ENCODE data around the gene ZDHHC19. TPM values are rescaled to one million over a fixed set of nuclear protein-coding genes. Genes with fewer than 3 reads are reported as not detected.
"Not testable (repeated sequence)": the region's sequence is repeated elsewhere in the genome, so short reads cannot be mapped to it uniquely, and the experiment has no call there.

ZDHHC19 gene
- polyA plus RNA-seq, 4 donors = not detected

DNA sequence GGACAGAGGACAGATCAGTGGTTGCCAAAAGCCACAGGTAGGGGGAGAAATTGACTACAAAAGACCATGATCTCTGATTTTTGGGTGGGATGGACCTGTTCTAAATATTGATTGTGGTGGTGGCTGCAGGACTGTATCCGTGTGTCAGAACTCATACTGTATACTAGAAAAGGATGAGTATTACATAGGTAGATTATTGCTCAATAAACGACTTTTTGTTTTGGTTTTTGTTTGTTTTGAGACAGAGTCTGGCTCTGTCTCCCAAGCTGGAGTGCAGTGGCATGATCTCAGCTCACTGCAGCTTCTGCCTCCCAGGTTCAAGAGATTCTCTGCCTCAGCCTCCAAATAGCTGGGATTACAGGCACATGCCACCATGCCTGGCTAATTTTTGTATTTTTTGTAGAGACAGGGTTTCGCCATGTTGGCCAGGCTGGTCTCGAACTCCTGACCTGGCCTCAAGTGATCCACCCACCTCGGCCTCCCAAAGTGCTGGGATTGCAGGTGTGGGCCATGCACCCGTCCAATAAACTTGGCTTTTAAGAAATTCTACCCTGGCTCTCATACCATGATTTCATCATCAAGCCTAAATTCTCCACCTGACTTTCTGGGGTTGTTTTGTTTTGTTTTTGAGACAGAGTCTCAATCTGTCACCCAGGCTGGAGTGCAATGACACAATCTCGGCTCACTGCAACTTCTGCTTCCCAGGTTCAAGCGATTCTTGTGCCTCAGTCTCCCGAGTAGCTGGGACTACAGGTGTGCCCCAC is 5.6 kb downstream of the ZDHHC19 start:
- DNase-seq (ENCODE audit: low read depth in 4 of 4, low spot score in 3 of 4) = not testable (repeated sequence)

DNA sequence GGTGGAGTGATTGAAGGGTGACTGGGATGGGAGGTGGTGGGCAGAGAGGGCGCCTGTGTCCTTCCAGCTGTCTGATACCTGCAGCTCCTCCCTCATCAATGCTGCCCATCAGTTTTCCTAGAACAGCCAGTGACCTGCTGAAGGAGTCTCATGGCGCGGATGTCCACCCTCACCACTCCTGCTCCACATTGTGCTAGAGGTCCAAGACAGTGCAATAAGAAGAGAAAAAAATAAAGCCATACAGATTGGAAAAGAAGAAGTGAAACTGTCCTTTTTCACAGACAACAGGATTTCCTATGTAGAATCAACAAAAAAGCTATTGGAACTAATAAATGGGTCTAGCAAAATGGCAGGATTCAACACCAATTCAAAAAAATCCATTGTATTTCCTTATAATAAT is 7.4 kb downstream of the ZDHHC19 start:
- no peak for DNase-seq (ENCODE audit: low read depth in 4 of 4, low spot score in 3 of 4)

DNA sequence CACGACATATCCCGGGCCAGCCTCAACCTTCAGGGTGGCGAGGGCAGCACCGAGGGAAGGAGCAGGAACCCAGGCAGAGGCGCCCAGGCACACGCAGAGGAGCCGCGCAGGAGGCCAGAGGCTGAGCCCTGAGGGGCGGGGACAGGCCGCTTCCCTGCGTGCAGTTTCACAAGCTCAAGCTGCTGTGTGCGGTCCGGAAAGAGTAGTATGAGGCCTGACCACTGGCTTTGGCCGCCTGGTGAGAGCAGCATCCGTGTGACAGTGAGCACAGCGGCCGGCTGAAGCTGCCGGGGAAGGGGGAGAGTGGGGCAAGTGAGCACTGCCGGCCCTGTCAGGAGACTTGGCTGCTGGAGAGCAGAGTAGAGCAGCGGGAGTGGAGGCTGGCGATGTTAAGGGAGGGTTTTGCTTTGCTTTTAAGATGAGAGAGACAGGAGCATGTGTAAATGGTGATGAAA is 8.7 kb downstream of the ZDHHC19 start:
- no peak for DNase-seq (ENCODE audit: low read depth in 4 of 4, low spot score in 3 of 4)

DNA sequence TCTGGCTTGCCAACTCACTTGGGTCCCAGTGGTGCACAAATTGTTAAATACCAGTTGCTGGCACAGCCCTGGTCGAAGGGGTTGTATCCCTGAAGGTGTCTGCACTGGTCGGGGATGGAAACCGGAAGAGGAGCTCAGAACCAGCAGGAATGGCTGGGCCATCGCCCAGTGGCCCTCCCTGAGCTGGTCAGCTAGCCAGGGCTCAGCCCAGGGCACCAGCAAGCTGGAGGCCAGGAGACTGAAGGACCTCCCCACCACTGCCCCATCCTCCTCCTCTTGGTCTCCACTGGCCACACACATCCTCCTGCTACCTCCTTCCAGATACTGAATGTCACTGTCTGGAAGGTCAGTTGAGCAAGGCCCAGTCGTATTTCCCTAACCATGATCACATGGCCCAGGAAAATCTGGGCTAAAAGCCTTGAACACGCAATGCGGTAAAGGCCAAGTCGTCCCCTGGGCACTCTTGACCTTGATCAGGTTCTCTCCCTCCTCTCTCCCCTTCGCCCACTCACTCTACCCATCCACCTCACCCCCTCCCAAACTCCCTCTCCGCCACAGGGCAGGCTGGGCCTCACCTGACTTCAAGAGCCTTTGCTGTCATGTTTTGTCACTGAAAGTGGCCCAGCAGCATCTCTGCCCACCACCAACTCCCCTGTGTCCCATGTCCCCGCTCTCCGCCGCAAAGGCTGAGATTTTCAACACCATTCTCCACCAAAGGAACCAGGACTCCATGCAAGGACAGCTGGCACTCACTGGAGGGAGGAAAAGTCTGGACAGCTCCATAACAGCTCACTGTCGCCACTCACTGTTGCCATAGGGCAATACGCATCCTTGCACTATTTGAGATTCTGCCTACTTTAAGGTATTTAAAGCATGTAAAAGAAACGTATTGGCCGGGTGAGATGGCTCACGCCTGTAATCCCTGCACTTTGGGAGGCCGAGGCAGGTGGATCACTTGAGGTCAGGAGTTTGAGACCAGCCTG is 12.1 kb downstream of the ZDHHC19 start:
- DNase-seq (ENCODE audit: low read depth in 4 of 4, low spot score in 3 of 4) = no peak

DNA sequence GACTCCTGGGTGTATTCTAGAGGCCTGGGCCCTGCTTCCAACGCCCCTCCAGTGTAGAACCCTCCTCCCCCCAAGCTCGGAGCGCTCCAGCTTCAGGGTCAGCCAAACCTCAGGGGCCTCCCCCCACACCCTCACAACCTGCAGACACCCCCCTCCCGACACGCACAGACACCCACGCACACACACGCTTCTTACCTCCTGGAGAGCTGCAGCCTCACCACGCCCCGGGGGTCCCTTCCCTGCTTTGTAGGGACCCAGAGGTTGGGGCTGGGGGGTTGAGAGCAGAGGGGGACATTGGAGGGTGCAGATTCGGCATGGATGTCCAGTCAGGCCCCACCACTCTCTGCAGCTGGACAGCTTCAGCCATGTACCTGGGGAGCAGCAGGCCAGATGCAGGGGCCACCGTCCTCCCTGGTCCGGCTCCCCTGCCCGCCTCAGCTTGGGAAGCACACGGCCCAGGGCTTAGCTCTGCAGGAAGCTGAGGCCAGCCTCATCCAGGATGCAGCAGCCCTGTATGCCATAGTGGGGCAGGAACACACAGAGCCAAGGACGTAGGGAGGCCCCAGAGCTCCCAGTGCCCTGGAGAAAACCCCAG is 13.0 kb downstream of the ZDHHC19 start:
- DNase-seq (ENCODE audit: low read depth in 4 of 4, low spot score in 3 of 4) = no peak

DNA sequence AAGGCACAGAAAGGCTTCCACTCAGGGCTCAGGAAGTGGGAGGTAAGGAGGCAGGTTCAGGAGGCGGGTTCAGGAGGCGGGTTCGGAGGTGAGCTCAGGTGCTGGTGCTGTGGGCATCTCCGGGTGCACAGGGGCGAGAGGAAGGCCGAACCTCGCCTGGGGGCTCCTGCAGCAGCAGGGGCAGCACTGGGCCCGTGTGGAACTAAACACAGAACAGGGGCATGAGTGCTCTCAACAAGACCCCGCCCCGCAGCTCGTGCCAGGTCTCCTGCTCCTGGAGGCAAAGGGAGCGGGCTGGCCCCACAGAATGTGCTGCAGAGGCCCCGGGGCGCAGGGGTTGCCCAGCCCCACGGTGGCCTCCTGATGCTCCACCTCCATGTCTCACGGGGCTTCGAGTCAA is 13.7 kb downstream of the ZDHHC19 start:
- DNase-seq (ENCODE audit: low read depth in 4 of 4, low spot score in 3 of 4) = no peak

DNA sequence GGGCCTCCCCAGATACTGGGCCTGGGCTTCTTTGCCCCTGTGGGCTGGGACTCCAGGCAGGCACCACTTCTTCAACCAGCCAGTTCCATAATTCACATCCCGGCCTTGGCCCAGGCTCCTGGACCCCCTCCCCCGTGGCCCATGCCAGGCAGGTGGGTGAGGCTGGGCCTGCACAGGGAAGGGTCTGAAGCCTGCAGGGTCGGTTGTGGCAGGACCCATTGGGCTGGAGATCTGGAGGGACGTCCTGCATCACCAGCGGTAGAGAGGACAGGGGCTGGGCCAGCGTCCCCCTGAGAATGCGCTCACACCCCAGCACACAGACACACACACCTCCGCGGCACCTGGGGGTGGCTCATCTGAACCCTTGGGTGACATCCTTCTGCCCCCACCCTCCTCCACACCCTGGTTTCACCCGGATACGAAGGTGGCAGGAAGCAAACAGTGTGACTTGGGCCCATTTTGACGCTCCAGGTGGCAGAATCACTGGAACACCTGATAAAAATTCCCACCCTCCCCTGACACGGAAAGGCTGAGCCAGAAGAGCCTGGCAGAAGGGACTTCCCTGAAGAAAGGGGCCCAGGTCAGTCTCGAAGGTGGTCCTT is 15.4 kb downstream of the ZDHHC19 start:
- DNase-seq (ENCODE audit: low read depth in 4 of 4, low spot score in 3 of 4) = no peak

DNA sequence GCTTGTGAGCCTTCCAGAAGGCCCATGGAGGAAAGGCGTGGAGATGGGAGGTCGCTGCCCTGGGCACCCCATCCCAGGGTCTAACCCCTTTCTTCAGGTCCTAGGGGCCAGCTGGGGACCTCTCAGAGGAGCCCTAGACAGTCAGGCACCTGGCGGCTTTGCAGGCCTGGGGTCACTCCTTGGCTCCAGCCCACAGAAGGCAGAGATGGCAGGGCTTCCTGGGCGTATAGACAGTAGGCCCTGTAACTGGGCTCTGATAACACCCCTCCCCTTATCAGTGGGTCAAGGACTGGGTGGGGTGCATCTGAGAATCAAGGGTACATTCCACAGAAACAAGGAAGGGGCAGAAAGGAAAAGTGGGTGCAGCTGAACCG is 16.7 kb downstream of the ZDHHC19 start:
- no peak for DNase-seq (ENCODE audit: low read depth in 4 of 4, low spot score in 3 of 4)

DNA sequence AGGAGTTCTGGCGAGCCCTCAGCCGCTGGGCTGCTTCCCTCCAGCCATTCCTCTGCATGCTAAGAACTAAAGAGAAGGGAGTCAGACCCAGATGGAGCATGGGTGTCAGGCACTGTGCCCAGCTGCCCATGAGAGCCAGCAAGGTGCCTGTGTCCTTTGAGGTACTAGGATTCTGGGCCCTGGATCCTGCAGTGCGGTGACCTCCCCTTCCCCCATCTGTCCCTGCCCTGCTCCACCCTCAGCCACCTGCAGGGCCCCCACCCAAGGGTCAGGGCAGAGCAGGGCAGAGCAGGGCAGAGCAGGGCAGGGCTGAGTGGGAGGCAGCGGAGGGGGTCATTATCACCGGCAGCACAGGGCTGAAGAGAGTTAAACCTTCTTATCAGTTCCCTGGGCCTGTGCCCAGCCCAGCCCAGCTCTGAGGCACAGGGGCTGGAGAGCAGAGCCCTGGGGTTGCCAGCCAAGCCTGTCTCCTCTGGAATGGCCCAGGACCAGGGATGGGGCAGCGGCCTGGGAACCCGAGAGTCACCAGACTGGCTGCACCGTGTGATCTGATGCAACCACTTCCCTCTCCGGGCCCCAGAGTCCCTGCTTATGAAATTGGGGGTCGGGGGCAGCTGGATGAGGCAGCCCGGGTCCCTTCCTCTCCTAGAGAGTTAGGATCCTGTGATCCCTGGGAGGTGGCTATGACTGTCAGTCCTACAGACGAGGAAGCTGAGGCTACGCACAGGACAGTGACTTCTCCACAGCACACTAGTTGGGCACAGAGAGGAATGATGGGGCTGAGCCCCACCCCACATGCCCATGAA is 17.3 kb downstream of the ZDHHC19 start:
- DNase-seq (ENCODE audit: low read depth in 4 of 4, low spot score in 3 of 4) = no peak

DNA sequence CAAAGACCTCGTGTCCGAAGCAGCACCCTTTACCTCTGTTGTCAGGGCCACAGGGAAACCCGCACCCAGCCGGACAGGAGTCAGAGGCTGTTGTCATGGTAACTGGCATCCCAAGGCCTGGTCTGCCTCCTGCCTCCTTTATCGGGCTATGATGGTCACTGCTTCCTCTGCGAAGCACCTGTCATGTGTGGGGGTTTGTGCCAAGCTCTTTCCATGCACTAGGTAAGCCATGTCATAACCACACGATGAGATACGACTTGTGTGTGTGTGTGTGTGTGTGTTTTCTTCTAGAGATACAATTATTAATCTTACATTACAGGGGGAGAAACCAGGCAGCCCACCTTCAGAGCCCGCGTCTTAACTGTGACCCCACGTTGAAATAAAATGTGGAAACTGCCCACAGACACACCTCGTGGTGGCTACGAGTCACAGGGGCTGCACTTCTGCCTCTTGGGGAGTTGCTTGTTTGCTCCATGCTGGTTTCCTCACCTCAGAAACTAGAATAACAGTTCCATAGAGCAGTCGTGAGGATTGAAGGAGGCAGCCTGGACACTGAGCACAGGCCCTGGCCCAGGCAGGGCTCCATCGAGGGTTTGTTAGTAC is 18.0 kb downstream of the ZDHHC19 start:
- no peak for DNase-seq (ENCODE audit: low read depth in 4 of 4, low spot score in 3 of 4)

DNA sequence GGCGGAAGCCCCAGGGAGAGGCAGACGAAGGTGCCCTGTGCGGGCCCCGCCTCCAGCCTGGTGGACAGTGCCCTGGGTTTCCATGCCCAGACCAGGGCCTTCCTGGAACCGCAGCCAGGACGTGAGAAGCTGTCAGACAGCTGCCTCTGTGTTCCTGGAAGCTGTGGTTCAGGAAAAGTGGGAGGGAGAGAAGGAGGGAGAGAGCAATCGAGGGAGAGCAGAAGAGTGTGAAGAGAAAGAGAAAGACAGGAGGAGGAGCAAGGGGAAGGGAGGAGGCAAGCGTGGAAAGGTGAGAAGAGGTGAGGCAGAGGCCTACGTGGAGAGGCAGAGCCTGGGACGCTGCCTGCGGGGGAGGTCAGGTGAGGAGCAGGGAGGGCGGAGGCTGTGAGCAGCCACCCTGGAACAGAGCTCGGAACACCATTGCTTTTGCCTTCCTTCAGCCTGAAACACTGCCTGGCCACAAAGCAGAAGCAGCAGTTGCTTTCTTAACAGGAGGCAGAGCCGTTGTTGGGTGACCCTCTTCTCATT is 18.6 kb downstream of the ZDHHC19 start:
- no peak for DNase-seq (ENCODE audit: low read depth in 4 of 4, low spot score in 3 of 4)

DNA sequence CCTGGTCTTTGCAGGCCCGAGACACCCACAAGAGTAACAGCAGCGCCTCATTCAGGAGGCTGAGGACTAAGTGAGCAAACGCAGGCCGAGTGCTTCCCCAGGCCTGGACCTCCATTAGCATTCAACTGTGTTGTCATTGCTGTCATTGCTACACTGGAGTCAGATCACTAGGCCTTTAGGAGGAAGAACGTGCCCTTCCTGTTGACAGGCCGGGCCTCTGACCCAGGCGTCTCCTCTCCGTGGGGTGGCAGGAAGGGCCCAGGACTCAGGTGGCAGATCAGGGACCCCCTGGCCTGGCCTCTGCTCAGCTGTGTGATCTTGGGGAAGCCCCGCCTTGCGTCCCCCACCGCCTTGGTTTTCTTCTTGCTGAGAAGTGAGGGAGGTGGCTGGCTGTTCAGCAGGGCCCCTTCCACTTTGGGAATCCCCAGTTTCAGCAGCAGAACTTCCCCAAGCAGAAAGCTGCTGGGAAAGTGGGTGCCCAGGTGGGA is 19.1 kb downstream of the ZDHHC19 start:
- DNase-seq (ENCODE audit: low read depth in 4 of 4, low spot score in 3 of 4) = no peak

DNA sequence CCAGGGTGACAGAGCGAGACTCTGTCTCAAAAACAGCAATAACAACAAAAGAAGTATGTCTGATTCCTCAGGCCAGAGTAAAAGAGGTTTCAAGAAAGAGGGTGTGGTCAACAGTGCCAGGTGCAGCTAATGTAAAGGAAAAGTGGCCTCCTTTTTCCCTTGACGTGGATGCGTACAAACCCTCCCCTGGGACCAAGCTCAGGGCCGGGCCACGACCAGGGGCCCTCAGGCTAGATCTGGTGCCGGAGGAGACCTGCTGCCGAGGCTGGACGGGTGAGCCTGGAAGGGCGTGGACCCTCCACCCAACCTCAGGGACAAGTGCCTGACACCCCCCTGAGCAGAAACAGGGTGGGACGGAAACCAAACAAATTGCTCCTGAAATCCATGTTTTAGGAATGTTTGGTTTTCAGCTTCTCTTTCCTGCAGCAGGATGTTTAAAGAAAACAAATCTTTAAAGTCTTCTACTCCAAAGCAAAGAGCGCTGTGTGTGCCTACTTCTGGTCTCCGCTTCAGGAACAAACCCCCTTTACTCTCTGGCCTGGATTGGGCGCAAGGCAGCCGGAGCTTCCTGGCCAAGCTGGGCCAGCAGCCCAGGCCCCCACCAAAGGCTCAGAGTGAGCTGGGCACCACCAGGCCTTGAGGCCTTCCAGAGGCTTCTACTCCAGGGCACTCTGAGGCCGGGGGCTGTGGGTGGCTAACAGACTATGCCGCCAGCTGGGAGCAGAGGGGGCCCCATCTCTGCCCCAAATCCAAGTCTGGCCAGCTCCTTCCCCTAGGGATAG is 21.4 kb downstream of the ZDHHC19 start:
- DNase-seq (ENCODE audit: low read depth in 4 of 4, low spot score in 3 of 4) = no peak

DNA sequence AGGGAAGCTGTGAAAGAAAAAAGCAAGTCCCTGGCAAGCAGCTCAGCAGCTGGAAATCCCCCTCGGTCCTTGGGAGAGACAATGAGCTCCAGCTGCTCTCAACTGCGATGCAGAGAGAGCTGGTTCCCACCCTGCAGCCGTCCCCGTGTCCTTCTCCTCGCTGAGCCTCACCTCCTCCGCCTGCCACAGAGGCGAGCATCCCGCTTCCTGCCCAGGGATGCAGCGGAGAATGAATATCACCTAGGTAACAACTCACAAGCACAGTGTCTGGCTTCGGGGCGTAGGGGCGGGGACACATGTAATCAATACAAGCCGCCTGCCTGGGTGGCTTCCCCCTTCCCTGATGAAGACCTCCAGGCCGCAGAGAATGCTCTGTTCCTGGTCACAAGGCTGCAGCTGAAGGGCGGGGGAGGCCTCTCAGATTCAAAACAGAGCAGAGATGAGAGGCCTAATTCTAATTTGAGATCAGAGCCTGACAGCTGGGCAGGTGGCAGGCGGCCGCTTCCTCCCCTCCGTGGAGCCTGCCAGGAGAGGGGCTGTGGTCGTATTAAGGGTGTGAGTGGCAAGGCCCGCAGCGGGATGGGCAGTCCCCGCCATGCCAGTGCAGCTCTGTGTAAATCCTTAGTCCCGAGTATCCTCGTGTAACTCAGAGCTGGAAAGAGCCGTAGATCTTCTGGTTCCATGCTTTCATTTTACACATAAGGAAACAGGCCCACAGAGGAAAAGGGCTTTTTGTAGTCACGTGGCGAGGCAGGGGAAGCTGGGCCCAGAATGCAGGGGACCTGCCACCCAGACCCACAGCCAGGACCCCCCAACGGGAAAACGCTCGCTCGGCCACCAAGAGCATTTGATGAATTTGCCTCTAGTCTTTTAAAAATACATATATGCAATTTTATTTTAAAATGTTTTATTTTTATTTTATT is 24.3 kb downstream of the ZDHHC19 start:
- no peak for DNase-seq (ENCODE audit: low read depth in 4 of 4, low spot score in 3 of 4)

DNA sequence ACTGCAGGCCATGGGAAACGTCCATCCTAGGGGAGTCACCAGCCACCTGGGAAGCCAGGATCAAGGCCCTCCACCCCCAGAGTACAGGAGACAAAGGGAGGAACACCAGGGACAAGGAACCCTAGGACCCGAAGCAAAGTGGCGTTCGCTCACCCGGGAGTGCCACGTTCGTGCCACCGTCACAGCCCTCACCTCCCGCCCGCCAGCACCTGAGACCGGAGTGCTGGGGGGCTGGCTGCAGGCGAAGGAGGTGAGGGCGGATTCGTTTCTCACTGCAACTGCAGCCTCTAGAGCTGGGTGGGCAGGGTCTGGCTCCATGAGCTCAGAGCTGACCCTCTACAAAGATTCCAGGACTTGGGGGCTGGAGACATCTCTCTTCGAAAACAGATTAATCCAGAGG is 26.3 kb downstream of the ZDHHC19 start:
- no peak for DNase-seq (ENCODE audit: low read depth in 4 of 4, low spot score in 3 of 4)

DNA sequence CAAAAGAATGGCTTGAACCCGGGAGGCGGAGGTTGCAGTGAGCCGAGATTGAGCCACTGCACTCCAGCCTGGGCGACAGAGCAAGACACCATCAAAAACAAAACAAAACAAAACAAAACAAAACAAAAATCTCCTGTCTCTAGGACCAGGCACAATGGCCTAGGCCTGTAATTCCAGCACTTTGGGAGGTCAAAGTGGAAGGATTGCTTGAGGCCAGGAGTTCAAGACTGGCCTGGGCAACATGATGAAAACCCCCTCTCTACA is 27.1 kb downstream of the ZDHHC19 start:
- DNase-seq (ENCODE audit: low read depth in 4 of 4, low spot score in 3 of 4) = not testable (repeated sequence)

DNA sequence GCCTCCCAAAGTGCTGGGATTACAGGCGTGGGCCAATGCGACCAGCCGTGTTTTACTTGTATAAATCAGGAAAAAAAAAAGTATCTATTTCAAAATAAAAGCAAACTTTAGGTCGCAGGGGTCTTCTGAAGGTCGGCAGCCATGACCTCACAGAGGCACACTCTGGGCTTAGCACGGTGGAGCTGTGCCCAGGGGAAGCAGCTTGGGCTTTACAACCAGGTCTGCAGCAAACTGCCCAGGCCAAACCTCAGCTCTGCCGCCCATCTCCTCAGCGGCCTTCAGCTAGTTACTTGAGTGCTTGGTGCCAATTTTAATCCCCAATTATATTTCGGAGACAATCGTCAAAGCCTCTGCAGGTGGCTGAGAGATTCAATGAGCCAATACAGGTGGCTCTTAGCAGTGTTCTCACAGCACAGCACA is 30.1 kb downstream of the ZDHHC19 start:
- no peak for DNase-seq (ENCODE audit: low read depth in 4 of 4, low spot score in 3 of 4)

DNA sequence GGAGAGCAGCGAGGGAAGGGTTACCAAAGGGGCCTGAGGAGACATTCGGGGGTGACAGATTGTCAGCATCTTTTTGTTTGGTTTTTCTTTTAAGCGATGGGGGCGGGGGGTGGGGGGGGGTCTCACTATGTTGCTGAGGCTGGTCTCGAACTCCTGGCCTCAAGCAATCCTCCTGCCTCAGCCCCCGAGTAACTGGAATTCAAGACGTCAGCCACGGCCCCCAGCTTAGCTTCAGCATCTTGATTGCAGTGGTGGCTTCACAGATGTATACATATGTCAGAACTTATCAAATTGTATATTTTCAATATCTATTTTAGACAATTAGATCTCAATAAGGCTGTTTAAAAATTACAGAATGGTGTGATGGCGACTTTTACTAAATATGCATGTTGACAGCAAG is 30.9 kb downstream of the ZDHHC19 start:
- no peak for DNase-seq (ENCODE audit: low read depth in 4 of 4, low spot score in 3 of 4)
